ENCODE data around the gene PRR29.
"Not testable (repeated sequence)": the region's sequence is repeated elsewhere in the genome, so short reads cannot be mapped to it uniquely, and the experiment has no call there.

Gene PRR29

GRCh38 chr17:64002658-64003525 lies 4.7 kb downstream of the PRR29 start:
- no peak for DNase-seq (ENCODE audit: extremely low read depth, low read depth)

DNA sequence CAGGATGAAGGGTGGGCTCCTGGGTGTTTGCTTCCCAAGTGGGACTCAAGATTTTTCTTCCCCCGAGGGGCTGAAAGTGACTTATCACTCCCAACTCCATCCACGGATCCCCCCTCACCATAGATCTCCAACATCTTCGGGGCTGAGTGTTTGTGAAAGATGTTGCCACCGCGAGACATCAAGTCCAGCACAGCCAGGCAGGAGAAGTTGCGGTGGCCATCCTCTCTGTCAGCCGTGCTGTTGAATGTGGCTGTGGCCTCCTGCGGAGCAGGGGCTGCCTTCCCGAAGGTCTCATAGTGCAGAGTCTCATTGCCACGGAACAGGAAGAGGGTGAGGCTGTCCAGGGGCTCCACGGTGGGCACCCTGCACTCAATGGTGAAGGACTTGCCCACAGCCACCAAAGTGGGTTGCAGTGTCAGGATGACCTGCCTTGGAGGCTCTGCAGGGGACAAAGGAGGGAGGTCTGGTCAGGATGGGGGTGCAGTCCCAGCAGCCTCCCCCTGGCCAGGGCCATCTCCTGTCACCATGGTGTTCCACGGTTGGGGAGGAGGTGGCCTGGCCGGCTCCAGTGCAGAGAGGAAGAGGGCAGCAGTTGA lies 5.5 kb downstream of the PRR29 start:
- no peak overlapping the region for H3K4me3 ChIP-seq (replicated peaks; ENCODE audit: low read depth, low read length)
- no peak for DNase-seq (ENCODE audit: extremely low read depth, low read depth)
- TF ChIP-seq CTCF (IDR thresholded peaks at IDR 0.05; ENCODE audit: low read depth, low read length, missing control alignments): no peak

More at GRCh38 chr17:64002658-64003525, 4.7 kb downstream of the PRR29 start:
- no peak overlapping the region for H3K4me3 ChIP-seq (replicated peaks; ENCODE audit: low read depth, low read length)
- TF ChIP-seq CTCF (IDR thresholded peaks at IDR 0.05; ENCODE audit: low read depth, low read length, missing control alignments): no peak

GRCh38 chr17:64004218-64004770 lies 6.1 kb downstream of the PRR29 start:
- H3K4me3 ChIP-seq (replicated peaks; ENCODE audit: low read depth, low read length): no peak overlapping the region
- no peak for TF ChIP-seq CTCF (IDR thresholded peaks at IDR 0.05; ENCODE audit: low read depth, low read length, missing control alignments)
- DNase-seq (ENCODE audit: extremely low read depth, low read depth): no peak

DNA sequence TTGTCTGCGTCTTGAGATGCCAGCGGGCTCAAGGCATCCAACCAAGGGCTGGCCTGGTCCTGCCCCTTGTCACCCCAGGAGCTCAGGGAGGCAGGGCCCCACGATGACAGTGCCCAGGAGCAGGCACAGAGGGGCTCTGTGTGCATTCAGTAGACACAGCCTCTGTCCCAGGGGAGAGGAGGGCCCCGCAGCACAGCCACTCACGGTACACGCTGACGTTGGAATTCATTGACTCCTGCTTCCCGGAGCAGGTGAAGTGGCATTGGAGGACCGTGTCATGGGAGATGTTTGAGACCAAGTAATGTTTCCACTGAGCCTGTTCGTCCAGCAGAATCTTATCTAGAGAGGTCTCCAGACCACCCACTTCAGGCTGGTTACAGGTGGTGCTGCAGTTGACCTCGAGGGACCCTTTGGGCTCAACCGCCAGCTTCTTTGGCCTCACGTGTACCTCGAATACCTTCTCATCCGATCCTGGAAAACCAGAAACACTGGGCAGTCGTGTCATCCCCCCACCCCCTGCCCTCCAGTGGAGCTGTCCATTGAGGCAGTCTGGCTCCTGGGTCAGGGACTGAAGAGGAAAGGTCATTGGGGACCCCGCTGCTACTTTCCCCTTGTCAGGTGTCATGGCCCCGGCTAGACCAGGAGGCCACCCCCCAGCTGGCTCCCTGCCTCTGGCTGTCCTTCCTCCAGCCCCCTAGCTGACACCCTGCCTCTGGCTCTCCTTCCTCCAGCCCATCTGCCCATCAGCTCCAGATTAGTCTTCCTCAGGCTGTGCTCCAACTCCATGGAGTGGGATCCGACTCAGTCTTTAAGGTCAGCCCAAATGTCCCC lies 7.0 kb downstream of the PRR29 start:
- no peak for TF ChIP-seq CTCF (IDR thresholded peaks at IDR 0.05; ENCODE audit: low read depth, low read length, missing control alignments)
- H3K4me3 ChIP-seq (replicated peaks; ENCODE audit: low read depth, low read length): no peak overlapping the region
- DNase-seq (ENCODE audit: extremely low read depth, low read depth): no peak

- no peak for TF ChIP-seq CTCF (IDR thresholded peaks at IDR 0.05; ENCODE audit: low read depth, low read length, missing control alignments)
- DNase-seq (ENCODE audit: extremely low read depth, low read depth): no peak
- no peak overlapping the region for H3K4me3 ChIP-seq (replicated peaks; ENCODE audit: low read depth, low read length)
Observed at GRCh38 chr17:64005734-64006167, 7.6 kb downstream of the PRR29 start.

DNA sequence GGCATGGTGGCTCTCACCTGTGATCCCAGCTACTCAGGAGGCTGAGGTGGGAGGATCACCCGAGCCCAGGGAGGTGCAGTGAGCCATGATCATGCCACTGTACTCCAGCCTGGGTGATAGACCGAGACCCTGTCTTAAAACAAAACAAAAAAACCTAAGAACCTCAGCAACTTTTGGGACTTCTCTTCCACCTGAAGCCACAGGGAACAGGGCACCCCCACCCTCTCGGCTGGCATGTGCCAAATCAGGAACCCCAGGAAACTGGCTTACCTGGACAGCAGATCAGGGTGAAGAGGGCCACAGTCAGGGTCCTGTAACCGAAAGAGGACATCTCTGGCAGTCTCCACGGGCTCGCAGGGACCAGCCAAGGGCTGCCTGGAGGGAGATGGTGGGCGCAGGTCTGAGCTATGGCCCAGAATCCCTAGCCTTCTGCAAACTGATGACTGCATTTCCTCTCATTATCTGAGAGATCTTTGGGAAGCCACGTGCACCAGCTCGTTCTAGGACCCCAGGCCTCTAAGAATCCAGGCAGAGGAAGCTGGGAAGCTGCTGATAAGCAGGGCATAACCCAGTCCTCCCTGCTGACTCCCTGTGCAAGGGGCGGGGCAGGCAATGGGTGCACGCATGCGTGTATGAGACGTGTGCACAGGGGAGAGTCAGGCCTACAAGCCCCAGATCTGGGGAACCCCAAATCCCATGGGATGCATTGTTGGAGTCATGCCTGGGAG lies 8.4 kb downstream of the PRR29 start:
- TF ChIP-seq CTCF (IDR thresholded peaks at IDR 0.05; ENCODE audit: low read depth, low read length, missing control alignments): no peak
- DNase-seq (ENCODE audit: extremely low read depth, low read depth): no peak
- H3K4me3 ChIP-seq (replicated peaks; ENCODE audit: low read depth, low read length): no peak overlapping the region

- not testable (repeated sequence) for DNase-seq (ENCODE audit: extremely low read depth, low read depth); H3K4me3 ChIP-seq (replicated peaks; ENCODE audit: low read depth, low read length)
Observed at GRCh38 chr17:64007089-64007837, 9.1 kb downstream of the PRR29 start.

All from HFF-Myc (cell line).